ENCODE results near the gene EIF3L.
A peak's percentile ranks its signal among the peaks of the same experiment; 100 is the strongest.

Gene EIF3L

GRCh38 chr22:37809672-37810333 lies 39.4 kb upstream of the EIF3L start:
- H3K36me3 ChIP-seq (ENCODE audit: insufficient read depth, low read length): no peaks in the 10 kb centered on the region
- H3K9ac ChIP-seq (ENCODE audit: low read depth, low read length): no peak overlapping the region
- H3K9me3 ChIP-seq (ENCODE audit: control insufficient read depth, insufficient read depth, low read length): no peaks in the 10 kb centered on the region
- H3K4me1 ChIP-seq (ENCODE audit: insufficient read depth, low read length): no peaks in the 10 kb centered on the region

- Histone ChIP-seq H3K9ac (ENCODE audit: low read depth, low read length) (no peak overlapping the region), H3K36me3 (ENCODE audit: insufficient read depth, low read length) (no peaks in the 10 kb centered on the region), H3K9me3 (ENCODE audit: control insufficient read depth, insufficient read depth, low read length) (no peaks in the 10 kb centered on the region), H3K4me1 (ENCODE audit: insufficient read depth, low read length) (no peaks in the 10 kb centered on the region)
These were observed 37.4 kb upstream of the EIF3L start for GRCh38 chr22:37811867-37812266.

GRCh38 chr22:37812869-37813678 lies 36.1 kb upstream of the EIF3L start:
- Histone ChIP-seq H3K9me3 (ENCODE audit: control insufficient read depth, insufficient read depth, low read length) (no peaks in the 10 kb centered on the region), H3K4me1 (ENCODE audit: insufficient read depth, low read length) (no peaks in the 10 kb centered on the region), H3K9ac (ENCODE audit: low read depth, low read length) (no peak overlapping the region)

DNA sequence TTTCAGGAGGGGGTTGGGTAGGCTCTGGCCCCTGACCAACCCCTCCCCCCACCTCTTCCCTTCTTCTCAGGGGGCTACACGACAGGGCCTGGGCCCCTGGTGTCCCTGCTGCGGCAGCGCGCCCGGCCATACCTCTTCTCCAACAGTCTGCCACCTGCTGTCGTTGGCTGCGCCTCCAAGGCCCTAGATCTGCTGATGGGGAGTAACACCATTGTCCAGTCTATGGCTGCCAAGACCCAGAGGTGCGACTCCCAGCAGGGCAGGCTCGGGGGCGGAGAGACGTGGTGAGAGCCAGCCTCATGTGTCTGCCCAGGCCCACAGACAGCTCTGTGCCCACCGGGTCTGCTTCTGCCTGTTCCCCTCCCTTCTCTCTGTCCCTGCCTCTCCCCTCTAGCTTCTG lies 33.6 kb upstream of the EIF3L start:
- Histone ChIP-seq H3K36me3 (ENCODE audit: insufficient read depth, low read length) (no peaks in the 10 kb centered on the region), H3K4me1 (ENCODE audit: insufficient read depth, low read length) (no peaks in the 10 kb centered on the region; the same call in 1 of the 2 replicates), H3K9me3 (ENCODE audit: control insufficient read depth, insufficient read depth, low read length) (no peaks in the 10 kb centered on the region), H3K9ac (ENCODE audit: low read depth, low read length) (no peak overlapping the region)

More at GRCh38 chr22:37812869-37813678, 36.1 kb upstream of the EIF3L start:
- H3K36me3 ChIP-seq (ENCODE audit: insufficient read depth, low read length): no peaks in the 10 kb centered on the region

- Histone ChIP-seq H3K36me3 (ENCODE audit: insufficient read depth, low read length) (no peaks in the 10 kb centered on the region), H3K4me1 (ENCODE audit: insufficient read depth, low read length) (no peaks in the 10 kb centered on the region; the same call in 1 of the 2 replicates), H3K9ac (ENCODE audit: low read depth, low read length) (no peak overlapping the region), H3K9me3 (ENCODE audit: control insufficient read depth, insufficient read depth, low read length) (no peaks in the 10 kb centered on the region)
These were observed 32.6 kb upstream of the EIF3L start for GRCh38 chr22:37816543-37817180.

DNA sequence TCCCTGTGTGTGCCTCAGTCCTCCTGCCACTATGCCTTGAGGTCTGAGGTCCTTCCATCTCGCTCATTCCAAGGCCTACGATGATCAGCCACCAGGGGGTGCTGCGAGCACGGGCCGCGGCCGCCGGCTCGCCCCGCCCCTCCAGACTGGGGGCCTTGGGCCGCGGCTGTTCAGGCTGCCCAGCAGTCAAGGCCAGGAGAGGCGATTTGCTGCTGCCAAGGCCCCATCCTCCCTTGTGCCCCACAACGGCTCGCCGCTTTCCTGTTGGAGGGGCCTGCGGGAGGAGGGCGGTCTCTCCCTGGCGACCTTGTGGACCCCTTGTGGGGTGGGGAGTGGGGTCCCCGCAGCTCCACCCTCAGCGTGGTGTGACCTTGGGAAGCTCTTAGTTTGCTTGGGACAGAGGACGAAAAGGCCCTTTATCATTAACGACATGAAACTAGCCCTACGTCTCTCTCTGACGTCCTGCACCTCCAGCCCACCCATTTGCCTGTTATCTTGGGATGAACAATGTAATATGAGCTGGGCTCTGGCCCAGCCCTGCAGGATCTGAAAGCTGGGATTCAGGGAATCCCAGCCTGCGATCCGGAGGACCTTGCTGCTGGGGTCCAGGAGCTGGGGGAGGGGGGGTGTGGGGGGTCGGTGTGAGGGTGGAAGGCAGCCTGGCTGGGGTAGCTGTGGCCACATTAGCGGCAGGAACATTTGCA lies 31.4 kb upstream of the EIF3L start:
- H3K9me3 ChIP-seq (ENCODE audit: control insufficient read depth, insufficient read depth, low read length): no peaks in the 10 kb centered on the region
- peak overlapping the region; percentile 42; the same call in 1 of the 2 replicates for H3K9ac ChIP-seq (ENCODE audit: low read depth, low read length)
- H3K4me1 ChIP-seq (ENCODE audit: insufficient read depth, low read length): peaks cover 7% of the 10 kb centered on the region; the same call in 1 of the 2 replicates
- no peaks in the 10 kb centered on the region for H3K36me3 ChIP-seq (ENCODE audit: insufficient read depth, low read length)

- Histone ChIP-seq H3K4me1 (ENCODE audit: insufficient read depth, low read length) (peaks cover 12% of the 10 kb centered on the region; the same call in 1 of the 2 replicates), H3K9me3 (ENCODE audit: control insufficient read depth, insufficient read depth, low read length) (no peaks in the 10 kb centered on the region), H3K9ac (ENCODE audit: low read depth, low read length) (peak overlapping the region; percentile 38), H3K36me3 (ENCODE audit: insufficient read depth, low read length) (no peaks in the 10 kb centered on the region)
These were observed 30.7 kb upstream of the EIF3L start for GRCh38 chr22:37818409-37819104.

GRCh38 chr22:37819105-37819433 lies 30.1 kb upstream of the EIF3L start:
- H3K9me3 ChIP-seq (ENCODE audit: control insufficient read depth, insufficient read depth, low read length): no peaks in the 10 kb centered on the region
- no peaks in the 10 kb centered on the region for H3K36me3 ChIP-seq (ENCODE audit: insufficient read depth, low read length)
- peaks cover 12% of the 10 kb centered on the region; the same call in 1 of the 2 replicates for H3K4me1 ChIP-seq (ENCODE audit: insufficient read depth, low read length)
- peak overlapping the region; percentile 38 for H3K9ac ChIP-seq (ENCODE audit: low read depth, low read length)

- H3K4me1 ChIP-seq (ENCODE audit: insufficient read depth, low read length): peaks cover 12% of the 10 kb centered on the region; the same call in 1 of the 2 replicates
These were observed 28.9 kb upstream of the EIF3L start for GRCh38 chr22:37820350-37820749.

GRCh38 chr22:37822079-37822833 lies 27.0 kb upstream of the EIF3L start:
- Histone ChIP-seq H3K4me1 (ENCODE audit: insufficient read depth, low read length) (peaks cover 12% of the 10 kb centered on the region; the same call in 1 of the 2 replicates), H3K9ac (ENCODE audit: low read depth, low read length) (no peak overlapping the region), H3K9me3 (ENCODE audit: control insufficient read depth, insufficient read depth, low read length) (no peaks in the 10 kb centered on the region), H3K36me3 (ENCODE audit: insufficient read depth, low read length) (no peaks in the 10 kb centered on the region)

More at GRCh38 chr22:37820350-37820749, 28.9 kb upstream of the EIF3L start:
- Histone ChIP-seq H3K36me3 (ENCODE audit: insufficient read depth, low read length) (no peaks in the 10 kb centered on the region), H3K9me3 (ENCODE audit: control insufficient read depth, insufficient read depth, low read length) (no peaks in the 10 kb centered on the region), H3K9ac (ENCODE audit: low read depth, low read length) (no peak overlapping the region)

DNA sequence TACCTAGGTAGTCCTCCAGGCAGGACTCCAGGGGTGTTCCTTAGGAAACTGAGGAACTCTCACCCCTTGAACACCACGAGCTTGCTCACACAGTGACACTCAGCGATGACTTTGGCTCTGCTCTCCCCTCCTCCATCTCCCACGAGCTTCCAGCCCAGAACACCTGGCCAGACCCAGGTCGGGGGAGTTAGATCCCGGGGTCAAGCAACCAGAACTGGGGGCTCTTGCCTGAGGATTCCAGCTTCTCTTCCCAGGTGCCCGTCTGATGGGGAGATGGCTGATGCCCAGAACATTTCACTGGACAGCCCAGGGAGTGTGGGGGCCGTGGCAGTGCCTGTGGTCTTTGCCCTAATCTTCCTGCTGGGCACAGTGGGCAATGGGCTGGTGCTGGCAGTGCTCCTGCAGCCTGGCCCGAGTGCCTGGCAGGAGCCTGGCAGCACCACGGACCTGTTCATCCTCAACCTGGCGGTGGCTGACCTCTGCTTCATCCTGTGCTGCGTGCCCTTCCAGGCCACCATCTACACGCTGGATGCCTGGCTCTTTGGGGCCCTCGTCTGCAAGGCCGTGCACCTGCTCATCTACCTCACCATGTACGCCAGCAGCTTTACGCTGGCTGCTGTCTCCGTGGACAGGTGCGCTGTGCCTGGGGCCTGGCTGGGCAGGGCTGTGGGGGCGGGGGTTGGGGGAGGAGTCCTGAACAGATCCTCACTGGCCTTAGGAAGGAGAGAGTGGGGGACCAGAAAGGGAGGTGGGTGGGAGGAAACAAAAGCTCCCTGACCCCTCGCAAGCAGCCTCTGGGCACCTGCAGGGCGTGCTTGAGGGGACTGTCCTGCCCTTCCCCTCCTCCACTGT lies 25.9 kb upstream of the EIF3L start, which contains the start of gene GALR3:
GALR3 (plus strand) TSS at position 249 of the 852 bp plus-strand sequence; CDS start at position 274, 25 bp downstream.
- Histone ChIP-seq H3K9ac (ENCODE audit: low read depth, low read length) (no peak within 1 kb of the TSS; the same call in 1 of the 2 replicates), H3K4me1 (ENCODE audit: insufficient read depth, low read length) (peaks cover 12% of the 10 kb centered on the region; the same call in 1 of the 2 replicates)

More for the DNA sequence above, 25.9 kb upstream of the EIF3L start, which contains the start of gene GALR3:
- H3K36me3 ChIP-seq (ENCODE audit: insufficient read depth, low read length): no peaks in the 10 kb centered on the region
- H3K9me3 ChIP-seq (ENCODE audit: control insufficient read depth, insufficient read depth, low read length): no peaks in the 10 kb centered on the region

Measured in ES-I3 (cell line).